GM18507 (cell line): Measurements from ENCODE around the gene PLCG2.

ENCODE experiments used
- DNase-seq: peaks from one replicate; pipeline ENCODE4 v3.0.0; 2011; ENCODE audit warnings: low read depth; ENCODE audit not compliant: insufficient read length; ENCODE audit errors: extremely low spot score
- FAIRE-seq: peaks from 2 replicates; lab custom pipeline; 2011; peaks lifted over from hg19 to GRCh38; lab: Jason Lieb, UNC

The PLCG2 gene

GRCh38 chr16:81809567-81809966, 30.5 kb downstream of the PLCG2 start:
- DNase-seq (no peak), FAIRE-seq (no peak)

GRCh38 chr16:81810361-81810760, 31.3 kb downstream of the PLCG2 start:
- DNase-seq (no peak), FAIRE-seq (no peak)

DNA sequence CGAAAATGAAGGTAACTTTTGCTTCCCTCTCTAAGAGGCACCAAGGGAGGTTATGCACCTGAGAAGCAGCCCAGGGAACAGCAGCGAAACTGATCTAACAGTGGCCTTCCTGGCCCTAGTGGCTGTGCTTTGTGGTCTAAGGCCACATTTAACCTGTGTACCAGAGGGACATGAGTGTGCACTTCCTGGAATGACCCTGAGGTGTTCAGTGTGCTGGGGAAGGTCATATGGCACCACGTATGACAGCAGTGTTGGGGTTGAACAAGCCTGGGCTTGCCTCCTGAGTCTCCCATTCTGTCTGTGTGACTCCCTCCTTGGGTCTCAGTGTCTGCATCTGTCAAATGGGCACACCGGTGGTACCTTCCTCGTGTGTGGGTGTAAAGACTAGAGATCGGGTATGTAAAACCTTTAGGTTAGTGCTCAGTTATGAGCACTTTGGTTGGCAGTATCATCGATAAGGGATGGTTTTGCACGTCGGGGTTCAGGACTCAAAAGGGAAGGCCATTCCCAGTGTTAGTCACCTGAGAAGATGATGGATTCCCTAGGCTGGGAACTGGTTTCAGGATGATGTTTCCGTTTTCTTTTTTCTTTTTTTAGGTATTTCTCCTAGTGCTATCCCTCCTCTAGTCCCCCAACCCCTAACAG, 31.9 kb downstream of the PLCG2 start:
- DNase-seq (no peak), FAIRE-seq (peak; percentile 97)

DNA sequence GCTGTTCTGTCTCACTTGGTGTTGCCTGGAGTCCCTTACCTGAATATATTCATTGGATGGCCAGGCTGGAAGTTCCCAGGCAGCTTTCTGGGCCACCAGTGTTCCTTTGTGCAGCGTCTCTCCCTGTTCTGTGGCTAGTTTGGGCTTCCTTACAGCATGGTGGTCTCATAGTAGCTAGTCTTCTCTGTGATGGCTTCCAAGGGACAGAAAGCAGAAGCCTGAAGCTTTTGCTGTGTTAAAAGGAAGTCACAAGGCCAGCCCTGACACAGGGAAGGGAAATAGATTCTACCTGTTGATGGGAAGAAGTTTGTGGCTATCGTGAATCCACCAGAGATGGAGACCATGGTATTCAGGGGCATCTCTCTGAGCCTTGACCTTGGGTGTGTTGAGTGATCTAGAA, 34.6 kb downstream of the PLCG2 start:
- FAIRE-seq (no peak), DNase-seq (no peak)

- DNase-seq (no peak), FAIRE-seq (peak; percentile 49)
Observed at GRCh38 chr16:81814751-81815428, 35.8 kb downstream of the PLCG2 start.

GRCh38 chr16:81815429-81815766, 36.3 kb downstream of the PLCG2 start:
- DNase-seq (no peak), FAIRE-seq (peak; percentile 68)

GRCh38 chr16:81816351-81816750, 37.3 kb downstream of the PLCG2 start:
- FAIRE-seq (peak; percentile 35), DNase-seq (no peak)

DNA sequence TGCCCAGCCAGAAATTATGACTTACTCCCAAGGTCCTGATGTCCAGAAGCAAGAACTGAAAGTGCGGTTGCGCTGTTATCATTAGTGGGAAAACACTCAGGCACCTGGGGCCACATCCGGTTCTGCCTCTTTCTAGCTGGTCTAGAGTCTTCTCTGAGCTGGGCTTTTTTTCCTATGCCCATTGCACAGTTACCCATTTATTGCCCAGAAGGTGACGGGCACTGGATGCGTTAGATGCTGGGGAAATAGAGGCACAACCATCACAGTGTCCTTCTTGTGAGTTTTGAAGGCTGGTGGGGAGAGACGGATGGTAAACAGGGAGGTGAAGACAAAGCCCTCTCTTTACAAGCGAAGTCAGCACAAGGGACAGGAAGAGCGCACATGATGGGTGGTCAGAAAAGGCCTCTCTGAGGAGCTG, 37.7 kb downstream of the PLCG2 start:
- DNase-seq (no peak), FAIRE-seq (peak; percentile 89)

DNA sequence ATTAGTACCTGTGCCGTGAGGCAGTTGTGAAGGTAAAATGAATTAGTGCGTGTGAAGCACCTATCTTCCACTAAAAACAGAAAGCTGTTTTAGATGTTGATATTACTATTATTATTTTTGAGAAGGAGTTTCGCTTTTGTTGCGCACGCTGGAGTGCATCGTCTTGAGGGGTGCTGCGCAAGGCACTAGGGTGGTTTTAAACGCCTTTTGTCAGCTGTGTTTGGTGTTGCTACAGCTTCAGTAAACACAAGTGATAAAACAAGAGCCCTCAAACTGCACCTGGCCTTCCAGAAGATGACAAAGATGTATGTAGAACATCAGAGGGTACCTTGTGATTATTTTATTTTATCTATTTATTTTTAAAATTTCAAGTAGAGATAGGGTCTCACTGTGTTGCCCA, 38.2 kb downstream of the PLCG2 start:
- peak; percentile 73 for FAIRE-seq
- no peak for DNase-seq

- DNase-seq, result no peak
- peak; percentile 95 for FAIRE-seq
Observed at GRCh38 chr16:81817789-81818567, 38.9 kb downstream of the PLCG2 start.

DNA sequence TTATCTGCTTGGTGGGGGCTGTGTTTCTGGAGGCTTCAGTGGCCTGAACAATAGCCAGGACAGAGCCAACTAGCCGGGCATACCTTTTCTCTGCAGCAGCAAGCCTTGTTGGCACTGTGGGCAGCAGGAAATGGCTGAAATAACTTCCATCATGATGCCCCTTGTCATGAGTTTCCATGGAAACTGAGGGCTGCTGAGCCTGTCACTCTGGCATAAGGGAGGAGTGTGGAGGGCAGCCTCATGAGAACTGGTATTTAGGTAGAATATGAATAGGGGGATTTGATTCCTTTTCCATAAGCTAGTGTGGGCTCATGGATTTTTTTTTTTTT, 39.4 kb downstream of the PLCG2 start:
- DNase-seq (no peak), FAIRE-seq (no peak)

DNA sequence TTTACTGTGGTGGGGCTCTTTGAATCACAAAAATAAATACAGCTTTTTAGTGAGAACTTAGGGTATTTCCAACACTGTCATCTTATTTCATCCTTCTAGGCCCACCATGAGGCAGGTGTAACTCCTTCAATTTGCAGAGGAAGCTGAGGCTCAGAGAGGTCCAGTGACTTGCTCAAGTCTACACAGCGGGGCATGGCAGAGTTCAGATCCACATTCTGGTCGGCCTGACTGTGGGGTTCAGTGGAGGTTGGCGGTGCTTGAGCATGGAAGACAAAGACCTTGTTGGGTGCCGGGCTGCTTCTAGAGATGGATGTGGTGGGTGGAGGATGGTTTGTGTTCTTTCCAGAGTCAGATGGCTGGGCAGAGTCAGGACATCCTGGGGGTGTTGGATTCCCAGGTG, 39.8 kb downstream of the PLCG2 start:
- no peak for FAIRE-seq

DNA sequence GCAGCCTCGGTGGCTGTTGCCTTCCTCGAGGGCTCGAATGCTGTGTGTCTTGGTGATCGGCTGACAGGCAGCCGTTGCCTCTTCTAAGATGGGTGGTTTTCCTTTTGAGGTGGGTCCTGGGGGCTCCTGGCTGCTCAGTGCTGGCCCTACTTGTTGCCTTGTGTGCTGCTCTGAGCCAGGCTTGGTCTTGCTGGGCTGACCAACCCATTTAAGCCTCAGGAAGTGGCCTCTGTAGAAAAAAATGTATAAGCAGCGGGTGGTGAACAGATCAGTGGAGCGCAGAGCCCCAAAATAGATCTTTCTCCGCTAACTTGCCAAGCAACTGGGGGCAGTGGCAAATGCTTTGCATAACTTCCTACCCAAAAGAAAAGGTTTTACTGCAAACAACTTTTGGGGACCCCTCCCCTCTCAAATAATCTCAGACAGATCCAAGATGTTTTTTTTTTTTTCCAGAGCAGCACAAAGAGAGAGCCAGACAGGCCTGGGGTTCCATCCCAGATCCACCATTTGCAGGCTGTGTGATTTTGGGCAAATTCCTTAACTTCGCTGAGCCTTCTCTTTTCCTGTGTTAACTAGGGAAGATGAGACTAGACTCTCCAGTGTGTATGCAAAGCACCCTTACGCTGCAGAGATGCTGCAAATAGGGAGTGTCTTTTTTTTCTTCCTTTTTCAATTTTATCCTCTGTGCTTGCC, 42.5 kb downstream of the PLCG2 start:
- FAIRE-seq, result peak; percentile 99
- no peak for DNase-seq

More for the DNA sequence above, 39.8 kb downstream of the PLCG2 start:
- no peak for DNase-seq

GRCh38 chr16:81823111-81823510, 44.0 kb downstream of the PLCG2 start:
- FAIRE-seq, result peak; percentile 91
- DNase-seq, result no peak

GRCh38 chr16:81823734-81824133, 44.6 kb downstream of the PLCG2 start:
- FAIRE-seq (no peak), DNase-seq (no peak)

GRCh38 chr16:81826523-81826922, 47.4 kb downstream of the PLCG2 start:
- no peak for DNase-seq
- FAIRE-seq, result no peak

DNA sequence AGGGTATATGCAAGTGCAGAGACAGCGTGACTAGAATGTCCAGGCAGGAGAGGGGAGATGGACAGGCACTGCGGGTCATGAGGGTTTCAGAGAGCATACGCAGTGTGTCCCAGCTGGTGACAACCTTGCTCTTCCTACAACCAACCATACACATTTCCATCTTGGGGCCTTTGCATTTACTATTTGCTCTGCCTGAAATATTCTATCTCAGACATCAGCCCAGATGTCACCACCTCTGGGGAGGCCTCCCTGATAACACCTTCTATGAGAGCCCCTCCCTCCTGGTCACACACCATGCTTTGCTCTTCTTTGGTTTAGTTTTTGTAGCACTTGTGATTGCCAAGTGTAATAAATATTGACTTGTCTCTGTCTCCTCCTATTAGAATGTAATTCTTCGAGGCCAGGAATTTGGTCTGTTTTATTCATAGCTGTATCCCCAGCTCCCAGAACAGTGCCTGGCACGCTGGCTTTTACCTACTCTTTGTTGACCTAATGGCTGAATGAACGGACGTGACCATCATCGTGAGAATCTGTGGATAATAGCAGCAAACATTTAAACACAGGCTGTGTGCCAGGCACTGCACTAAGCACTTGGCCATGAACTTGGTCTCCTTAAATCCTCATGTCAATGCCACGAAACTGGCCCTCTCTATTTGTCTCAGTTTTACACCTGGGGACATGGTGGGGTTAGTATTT, 51.9 kb downstream of the PLCG2 start:
- peak; percentile 59 for FAIRE-seq

GRCh38 chr16:81831722-81832126, 52.6 kb downstream of the PLCG2 start:
- DNase-seq (no peak), FAIRE-seq (peak; percentile 95)

More for the DNA sequence above, 51.9 kb downstream of the PLCG2 start:
- DNase-seq, result no peak

DNA sequence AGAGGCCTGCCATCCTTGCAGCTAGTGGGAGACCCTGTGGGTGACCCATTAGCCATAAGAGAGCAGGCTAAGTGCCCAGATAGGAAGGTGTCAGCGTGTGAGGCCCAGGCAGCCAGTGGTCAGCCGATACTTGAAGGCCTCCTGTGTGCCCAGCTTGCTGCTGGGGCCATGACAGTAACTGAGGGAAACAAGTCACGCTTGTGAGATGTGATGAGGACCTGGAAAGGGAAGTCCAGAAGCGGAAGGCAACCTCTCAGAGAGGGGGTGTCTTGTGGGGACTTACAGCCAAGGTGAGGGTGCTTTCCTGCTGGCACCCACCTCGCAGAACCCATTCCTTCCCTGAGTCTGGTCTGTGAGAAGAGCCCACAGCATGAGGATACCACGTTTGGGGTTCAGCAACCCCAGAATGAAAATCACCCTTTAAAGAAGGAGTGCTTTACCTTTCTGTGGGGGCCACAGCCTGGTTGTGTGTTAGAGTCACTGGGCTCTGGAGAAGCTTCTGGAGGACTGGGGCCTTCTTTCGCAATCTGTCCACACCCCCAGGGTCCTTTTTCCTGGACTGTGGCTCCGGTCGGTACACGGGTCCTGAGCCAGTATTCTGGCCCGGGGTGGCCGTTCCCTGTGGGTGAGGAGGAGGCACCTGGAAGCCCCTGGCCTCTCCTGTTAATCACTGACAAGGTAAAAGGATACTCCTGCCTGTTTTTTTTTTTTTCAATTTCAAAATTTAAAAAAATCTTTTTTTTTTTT, 53.9 kb downstream of the PLCG2 start:
- FAIRE-seq, result no peak
- no peak for DNase-seq
